Astrocyte of the cerebellum (primary cell): ENCODE measurements around the gene SV2C.

Experiments used
- DNase-seq: peaks from one replicate; pipeline ENCODE4 v3.0.0-alpha.2; 2011; ENCODE audit warnings: low read depth
- H3K4me3 ChIP-seq: 2 replicates; pipeline ENCODE4 v1.5.1; 2011; ENCODE audit warnings: mild to moderate bottlenecking, low read depth, low read length, moderate library complexity
- CTCF ChIP-seq: IDR thresholded peaks from 2 replicates; pipeline ENCODE4 v1.5.1; 2012; ENCODE audit warnings: low read length, low read depth, moderate library complexity, mild to moderate bottlenecking; ENCODE audit errors: missing control alignments
- in situ Hi-C: cut with HindIII; loops from 2 replicates; pipeline ENCODE4 v1.10.0; 2017; ENCODE audit warnings: low sequenced_read_pairs

SV2C gene

GRCh38 chr5:76250463-76250862, 167.3 kb downstream of the SV2C start:
- TF ChIP-seq CTCF, result no peak
- no peak overlapping the region for H3K4me3 ChIP-seq
- in situ Hi-C loops, result no loop called here
- DNase-seq, result no peak

- in situ Hi-C loops, result no loop called here
Observed at GRCh38 chr5:76251656-76252055, 168.5 kb downstream of the SV2C start.

GRCh38 chr5:76252437-76252836, 169.3 kb downstream of the SV2C start:
- no peak overlapping the region for H3K4me3 ChIP-seq
- in situ Hi-C loops, result no loop called here
- DNase-seq, result no peak
- TF ChIP-seq CTCF, result no peak

More at GRCh38 chr5:76251656-76252055, 168.5 kb downstream of the SV2C start:
- TF ChIP-seq CTCF, result no peak
- DNase-seq, result no peak
- no peak overlapping the region for H3K4me3 ChIP-seq

- in situ Hi-C loops, result no loop called here
- DNase-seq, result peak; percentile 37
- no peak overlapping the region for H3K4me3 ChIP-seq
- TF ChIP-seq CTCF, result peak; percentile 67
Observed at GRCh38 chr5:76256116-76256889, 173.1 kb downstream of the SV2C start.

- no peak overlapping the region for H3K4me3 ChIP-seq
- DNase-seq, result no peak
- TF ChIP-seq CTCF, result no peak
- in situ Hi-C loops, result no loop called here
Observed at GRCh38 chr5:76257225-76257833, 174.1 kb downstream of the SV2C start.

GRCh38 chr5:76257897-76258296, 174.7 kb downstream of the SV2C start:
- TF ChIP-seq CTCF, result no peak
- no peak for DNase-seq
- no peak overlapping the region for H3K4me3 ChIP-seq
- in situ Hi-C loops, result no loop called here
